Measurements from ENCODE around the gene DPP10. TPM values are rescaled to one million over a fixed set of nuclear protein-coding genes. Genes with fewer than 3 reads are reported as not detected.

The DPP10 gene
- total RNA-seq, 4 donors from 2014 or later: 1.9 to 8.3 (median 2.9) TPM

- H3K36me3 ChIP-seq: no peaks in the 10 kb centered on the region
- no peak overlapping the region for H3K4me3 ChIP-seq
- TF ChIP-seq POLR2A (IDR thresholded peaks at IDR 0.05) (no peak), CTCF (IDR thresholded peaks at IDR 0.05) (no peak)
- H3K27ac ChIP-seq: no peak overlapping the region
- H3K4me1 ChIP-seq: no peaks in the 10 kb centered on the region
- no peak for DNase-seq
- no peaks in the 10 kb centered on the region for H3K9me3 ChIP-seq
- H3K27me3 ChIP-seq: no peaks in the 10 kb centered on the region
Observed at GRCh38 chr2:114925296-114926255, 483.1 kb downstream of the DPP10 start.

- TF ChIP-seq CTCF (IDR thresholded peaks at IDR 0.05) (no peak), POLR2A (IDR thresholded peaks at IDR 0.05) (no peak)
- Histone ChIP-seq H3K27me3 (no peaks in the 10 kb centered on the region), H3K36me3 (no peaks in the 10 kb centered on the region), H3K4me3 (no peak overlapping the region), H3K9me3 (no peaks in the 10 kb centered on the region), H3K4me1 (no peaks in the 10 kb centered on the region), H3K27ac (no peak overlapping the region)
- no peak for DNase-seq
Observed at GRCh38 chr2:114926303-114926702, 483.9 kb downstream of the DPP10 start.

- DNase-seq: no peak
- no peak for TF ChIP-seq POLR2A (IDR thresholded peaks at IDR 0.05)
- no peak for TF ChIP-seq CTCF (IDR thresholded peaks at IDR 0.05)
- H3K4me3 ChIP-seq: no peak overlapping the region
- no peaks in the 10 kb centered on the region for H3K4me1 ChIP-seq
- no peak overlapping the region for H3K27ac ChIP-seq
- no peaks in the 10 kb centered on the region for H3K9me3 ChIP-seq
- no peaks in the 10 kb centered on the region for H3K27me3 ChIP-seq
- H3K36me3 ChIP-seq: no peaks in the 10 kb centered on the region
Observed at GRCh38 chr2:114929225-114929624, 486.8 kb downstream of the DPP10 start.

GRCh38 chr2:114933671-114934241 is 491.3 kb downstream of the DPP10 start:
- H3K9me3 ChIP-seq: no peaks in the 10 kb centered on the region
- H3K4me3 ChIP-seq: no peak overlapping the region
- no peaks in the 10 kb centered on the region for H3K27me3 ChIP-seq
- no peak for DNase-seq
- H3K4me1 ChIP-seq: no peaks in the 10 kb centered on the region
- H3K36me3 ChIP-seq: no peaks in the 10 kb centered on the region
- no peak overlapping the region for H3K27ac ChIP-seq
- no peak for TF ChIP-seq CTCF (IDR thresholded peaks at IDR 0.05)
- no peak for TF ChIP-seq POLR2A (IDR thresholded peaks at IDR 0.05)

GRCh38 chr2:114935031-114935430 is 492.6 kb downstream of the DPP10 start:
- no peaks in the 10 kb centered on the region for H3K4me1 ChIP-seq
- H3K4me3 ChIP-seq: no peak overlapping the region
- TF ChIP-seq CTCF (IDR thresholded peaks at IDR 0.05): no peak
- no peak for TF ChIP-seq POLR2A (IDR thresholded peaks at IDR 0.05)
- H3K27ac ChIP-seq: no peak overlapping the region
- H3K36me3 ChIP-seq: no peaks in the 10 kb centered on the region
- no peaks in the 10 kb centered on the region for H3K9me3 ChIP-seq
- DNase-seq: no peak
- no peaks in the 10 kb centered on the region for H3K27me3 ChIP-seq
